ENCODE measurements around the gene PTGR2.
"Not testable (repeated sequence)": the region's sequence is repeated elsewhere in the genome, so short reads cannot be mapped to it uniquely, and the experiment has no call there.

PTGR2 gene

GRCh38 chr14:73884438-73885190, 33.0 kb downstream of the PTGR2 start:
- in situ Hi-C loops (cut with MboI; ENCODE audit: low sequenced_read_pairs), result no loop called here

- in situ Hi-C loops (cut with MboI; ENCODE audit: low sequenced_read_pairs), result no loop called here
These were observed 35.1 kb downstream of the PTGR2 start, which contains the start of gene ZNF410 for GRCh38 chr14:73886449-73887317. Gene ZNF410 (plus strand): TSS chr14:73886859. CDS start chr14:73892176, 5,317 bp downstream.

GRCh38 chr14:73887318-73887616, 35.6 kb downstream of the PTGR2 start:
- in situ Hi-C loops (cut with MboI; ENCODE audit: low sequenced_read_pairs), result no loop called here

- in situ Hi-C loops (cut with MboI; ENCODE audit: low sequenced_read_pairs), result no loop called here
These were observed 36.2 kb downstream of the PTGR2 start for GRCh38 chr14:73887694-73888459.

- in situ Hi-C loops (cut with MboI; ENCODE audit: low sequenced_read_pairs), result no loop called here
These were observed 36.8 kb downstream of the PTGR2 start for GRCh38 chr14:73888460-73888725.

GRCh38 chr14:73888971-73889370, 37.3 kb downstream of the PTGR2 start:
- in situ Hi-C loops (cut with MboI; ENCODE audit: low sequenced_read_pairs), result no loop called here

- in situ Hi-C loops (cut with MboI; ENCODE audit: low sequenced_read_pairs), result no loop called here
These were observed 37.7 kb downstream of the PTGR2 start for GRCh38 chr14:73889376-73889775.

- in situ Hi-C loops (cut with MboI; ENCODE audit: low sequenced_read_pairs), result not testable (repeated sequence)
These were observed 42.6 kb downstream of the PTGR2 start for GRCh38 chr14:73894180-73894687.

- in situ Hi-C loops (cut with MboI; ENCODE audit: low sequenced_read_pairs), result no loop called here
These were observed 44.3 kb downstream of the PTGR2 start for GRCh38 chr14:73895939-73896338.

- in situ Hi-C loops (cut with MboI; ENCODE audit: low sequenced_read_pairs), result no loop called here
These were observed 44.9 kb downstream of the PTGR2 start for GRCh38 chr14:73896521-73896920.

GRCh38 chr14:73903028-73903427, 51.4 kb downstream of the PTGR2 start:
- in situ Hi-C loops (cut with MboI; ENCODE audit: low sequenced_read_pairs), result no loop called here

GRCh38 chr14:73909681-73910080, 58.0 kb downstream of the PTGR2 start:
- in situ Hi-C loops (cut with MboI; ENCODE audit: low sequenced_read_pairs), result no loop called here

GRCh38 chr14:73913256-73913655, 61.6 kb downstream of the PTGR2 start:
- in situ Hi-C loops (cut with MboI; ENCODE audit: low sequenced_read_pairs), result no loop called here

GRCh38 chr14:73916324-73916723, 64.7 kb downstream of the PTGR2 start:
- in situ Hi-C loops (cut with MboI; ENCODE audit: low sequenced_read_pairs), result no loop called here

- in situ Hi-C loops (cut with MboI; ENCODE audit: low sequenced_read_pairs), result not testable (repeated sequence)
These were observed 67.8 kb downstream of the PTGR2 start for GRCh38 chr14:73919457-73919856.

GRCh38 chr14:73924337-73924736, 72.7 kb downstream of the PTGR2 start:
- in situ Hi-C loops (cut with MboI; ENCODE audit: low sequenced_read_pairs), result no loop called here

Data from hTERT RPE-1 (cell line).